Fibroblast of skin of left quadriceps (primary cell): ENCODE data around the gene HEATR9.

Source experiments
- DNase-seq, 2 experiments: peaks; one replicate each; pipeline ENCODE4 v3.0.0-alpha.2; 2013; ENCODE audit warnings: low read depth in 2 of 2

Gene HEATR9

DNA sequence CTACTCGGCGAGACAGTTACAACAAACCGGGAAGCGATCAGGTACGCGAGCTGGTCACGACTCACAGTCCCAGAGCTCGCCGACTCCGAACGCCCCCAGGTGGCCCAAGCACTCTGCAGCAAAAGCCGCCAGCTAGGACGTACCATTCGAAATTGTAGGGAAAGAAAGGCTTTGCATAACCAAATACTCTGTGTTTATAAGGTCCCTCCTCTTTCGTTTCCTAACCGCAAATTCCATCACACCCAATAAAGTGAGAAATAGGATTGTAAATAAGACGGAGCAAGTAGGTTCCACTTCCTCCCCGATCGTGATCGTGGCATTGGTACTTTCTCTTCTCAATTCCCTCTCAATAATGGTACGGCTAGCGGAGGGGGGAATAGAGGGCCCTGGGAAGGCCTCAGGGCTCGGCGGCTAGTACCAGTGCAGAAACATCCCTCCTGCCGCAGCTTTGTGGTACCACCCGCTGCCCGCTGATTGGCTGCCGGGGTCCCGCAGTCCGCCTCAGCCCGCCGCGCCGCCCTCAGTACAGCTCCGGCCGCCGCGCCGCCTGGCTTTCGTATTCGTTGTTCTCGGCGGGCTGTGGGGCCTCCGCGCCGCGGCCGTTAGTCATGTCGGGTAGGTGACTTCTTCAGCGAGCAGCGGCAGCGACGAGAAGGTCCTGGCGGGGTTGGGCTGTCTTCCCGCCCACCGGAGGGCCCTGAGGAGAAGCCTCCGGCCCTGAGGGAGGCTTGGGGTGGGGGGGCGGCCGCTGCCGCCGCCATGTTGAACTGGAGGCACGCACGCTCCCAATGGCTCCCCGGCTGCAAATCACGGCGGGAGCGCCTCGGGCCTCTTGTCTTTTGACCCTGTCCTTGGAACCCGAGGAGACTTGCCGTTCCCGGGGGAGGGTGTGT, 59.5 kb downstream of the HEATR9 start, which contains the start of gene TAF15:
TAF15 (plus strand) TSS at position 523 of the 893 bp plus-strand sequence; CDS start at position 609, 86 bp downstream.
- DNase-seq: peak; percentile 99

DNA sequence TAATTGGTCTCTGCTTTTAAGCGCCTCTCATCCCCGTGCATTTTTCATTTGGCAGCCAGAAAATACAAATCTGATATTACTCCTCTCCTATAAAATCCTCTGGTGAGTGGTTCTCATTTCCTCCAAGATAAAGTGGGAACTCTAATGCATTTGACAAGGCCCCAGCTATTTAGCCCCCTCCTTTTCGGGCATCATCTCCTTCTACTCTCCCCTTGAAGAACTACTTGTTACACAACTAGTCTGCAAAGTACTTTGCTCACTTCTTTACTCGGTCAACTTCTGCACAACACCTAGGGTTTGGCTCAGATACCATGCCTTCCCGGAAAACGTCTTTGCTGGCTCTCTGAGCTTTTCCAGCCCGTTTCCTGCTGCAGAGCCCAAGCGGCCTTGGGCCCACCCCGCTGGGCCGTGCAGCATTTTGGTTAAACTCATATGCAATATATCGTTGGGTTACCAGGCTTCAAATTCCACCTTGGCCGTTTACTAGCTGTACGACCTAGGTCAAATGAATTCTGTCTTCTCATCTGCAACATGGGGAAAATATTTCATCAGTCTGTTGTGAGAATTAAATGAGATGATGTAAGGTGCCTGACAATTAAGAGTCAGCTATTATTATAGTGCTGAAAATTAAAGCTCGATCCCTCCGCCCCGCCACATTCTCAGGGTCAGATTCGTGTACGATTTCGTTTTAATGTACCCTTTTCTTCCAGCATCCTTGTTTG, 60.3 kb downstream of the HEATR9 start:
- no peak for DNase-seq

DNA sequence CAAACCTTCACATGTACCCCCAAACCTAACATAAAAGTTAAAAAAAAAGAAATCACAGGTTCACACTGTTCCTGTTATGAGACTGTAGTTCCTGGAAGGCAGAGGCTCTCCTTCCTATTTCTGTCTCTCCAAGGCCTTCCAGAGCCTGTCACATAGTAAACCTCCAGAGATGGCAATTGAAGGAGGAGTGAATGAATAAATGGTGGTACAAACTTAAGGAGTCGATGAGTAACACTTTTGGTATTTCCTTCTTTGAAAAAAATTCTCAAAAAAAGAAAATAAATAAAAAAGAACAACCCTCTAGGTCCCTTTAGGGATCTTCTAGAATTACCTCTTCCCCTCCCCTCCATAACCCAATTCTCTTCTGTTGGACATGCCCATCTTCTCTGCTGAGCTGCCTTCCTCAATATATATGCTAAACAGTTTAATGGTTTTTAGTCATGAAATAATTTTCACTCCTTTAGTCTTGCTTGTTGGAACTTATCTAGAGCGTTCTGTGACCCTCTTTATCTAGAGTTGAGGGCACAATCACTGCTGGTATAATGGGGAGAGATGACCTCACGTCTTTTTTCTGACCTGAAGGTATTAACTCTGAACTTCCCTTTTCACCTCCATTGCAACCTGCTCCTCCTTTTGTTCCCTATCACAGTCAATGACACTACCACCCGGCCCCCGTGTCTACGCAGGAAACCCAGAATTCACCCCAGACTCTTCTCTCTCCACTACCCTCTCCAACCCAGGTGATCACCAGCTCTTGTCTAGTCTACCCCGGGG, 61.1 kb downstream of the HEATR9 start:
- DNase-seq: peak; percentile 39 to 50
